Smooth muscle cell of the brain vasculature (primary cell): ENCODE data around the gene CCDC192.
"Not testable (repeated sequence)": the region's sequence is repeated elsewhere in the genome, so short reads cannot be mapped to it uniquely, and the experiment has no call there.

ENCODE experiments used
- DNase-seq: peaks from one replicate; pipeline ENCODE4 v3.0.0-alpha.2; 2012; ENCODE audit warnings: low read depth, low spot score

Gene CCDC192

GRCh38 chr5:127702926-127703561, at the start of gene CCDC192:
CCDC192 (plus strand) TSS chr5:127703391; CDS start chr5:127703446, 55 bp downstream.
- no peak for DNase-seq

- no peak for DNase-seq
Measured at GRCh38 chr5:127656825-127657224, 46.4 kb upstream of the CCDC192 start.

GRCh38 chr5:127660047-127660733, 43.0 kb upstream of the CCDC192 start:
- DNase-seq, result no peak

GRCh38 chr5:127664093-127664492, 39.1 kb upstream of the CCDC192 start:
- no peak for DNase-seq

- no peak for DNase-seq
Measured at GRCh38 chr5:127665641-127666040, 37.5 kb upstream of the CCDC192 start.

GRCh38 chr5:127666043-127666716, 37.0 kb upstream of the CCDC192 start:
- no peak for DNase-seq

GRCh38 chr5:127667926-127668325, 35.3 kb upstream of the CCDC192 start:
- DNase-seq, result no peak

GRCh38 chr5:127671218-127671617, 32.0 kb upstream of the CCDC192 start:
- no peak for DNase-seq

GRCh38 chr5:127673117-127673800, 29.9 kb upstream of the CCDC192 start:
- no peak for DNase-seq

- not testable (repeated sequence) for DNase-seq
Measured at GRCh38 chr5:127676951-127677350, 26.2 kb upstream of the CCDC192 start.

- DNase-seq, result not testable (repeated sequence)
Measured at GRCh38 chr5:127679691-127680330, 23.4 kb upstream of the CCDC192 start.

GRCh38 chr5:127680595-127680994, 22.6 kb upstream of the CCDC192 start:
- DNase-seq, result no peak

GRCh38 chr5:127683008-127683407, 20.2 kb upstream of the CCDC192 start:
- DNase-seq, result peak; percentile 84

GRCh38 chr5:127684726-127685467, 18.3 kb upstream of the CCDC192 start:
- no peak for DNase-seq

GRCh38 chr5:127685662-127686061, 17.5 kb upstream of the CCDC192 start:
- no peak for DNase-seq

- no peak for DNase-seq
Measured at GRCh38 chr5:127686424-127686823, 16.8 kb upstream of the CCDC192 start.

GRCh38 chr5:127694518-127695171, 8.5 kb upstream of the CCDC192 start:
- no peak for DNase-seq

- no peak for DNase-seq
Measured at GRCh38 chr5:127695346-127695745, 7.8 kb upstream of the CCDC192 start.

GRCh38 chr5:127696683-127697082, 6.5 kb upstream of the CCDC192 start:
- DNase-seq, result no peak

GRCh38 chr5:127697894-127698600, 5.1 kb upstream of the CCDC192 start:
- no peak for DNase-seq
